ENCODE measurements around the gene CDK2AP2.
A peak's percentile ranks its signal among the peaks of the same experiment; 100 is the strongest.

The CDK2AP2 gene

DNA sequence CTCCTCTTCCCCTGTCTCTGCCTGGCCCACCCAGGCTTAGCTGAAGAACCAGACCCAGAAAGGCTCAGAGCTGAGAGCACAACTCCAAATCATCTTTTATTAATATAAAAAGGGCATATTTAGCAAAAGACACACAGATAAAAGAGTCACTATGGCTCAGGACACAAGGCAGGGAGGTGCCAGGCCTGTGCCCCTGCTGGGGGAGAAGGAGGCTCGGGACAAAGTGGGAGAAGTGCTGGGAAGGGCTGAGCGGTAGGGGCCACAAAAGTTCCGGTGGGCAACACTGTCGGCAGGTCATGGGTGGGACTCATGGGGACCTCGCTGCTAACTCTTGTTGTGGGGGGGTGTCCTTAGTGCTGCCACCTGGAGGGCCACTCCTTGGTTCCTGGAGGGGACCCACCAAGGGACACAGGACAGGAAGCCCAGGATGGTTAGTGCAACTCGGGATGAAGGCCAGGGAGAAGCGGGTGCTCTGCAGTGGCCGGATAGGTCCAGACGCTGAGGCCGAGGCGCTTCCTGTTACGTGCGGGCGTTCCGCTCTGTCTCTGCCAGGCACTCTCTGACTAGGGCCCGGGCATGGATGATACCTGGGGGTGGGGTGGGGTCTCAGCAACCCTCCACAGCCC is 1.4 kb downstream of the CDK2AP2 start:
- Histone ChIP-seq H3K4me3 (replicated peaks; ENCODE audit: insufficient read depth, low read length) (no peak overlapping the region), H3K27ac (replicated peaks) (peak overlapping the region; percentile 94), H3K27me3 (ENCODE audit: insufficient read depth, poor library complexity, severe bottlenecking) (no peaks in the 10 kb centered on the region)
- no peak for TF ChIP-seq SPI1 (IDR thresholded peaks at IDR 0.05; ENCODE audit: borderline replicate concordance, low read depth)
- TF ChIP-seq CTCF (IDR thresholded peaks at IDR 0.05; ENCODE audit: insufficient read depth, low read length): no peak
- no peak for TF ChIP-seq GABPA (IDR thresholded peaks at IDR 0.05; ENCODE audit: low read depth)
- TF ChIP-seq, protein P1, sequence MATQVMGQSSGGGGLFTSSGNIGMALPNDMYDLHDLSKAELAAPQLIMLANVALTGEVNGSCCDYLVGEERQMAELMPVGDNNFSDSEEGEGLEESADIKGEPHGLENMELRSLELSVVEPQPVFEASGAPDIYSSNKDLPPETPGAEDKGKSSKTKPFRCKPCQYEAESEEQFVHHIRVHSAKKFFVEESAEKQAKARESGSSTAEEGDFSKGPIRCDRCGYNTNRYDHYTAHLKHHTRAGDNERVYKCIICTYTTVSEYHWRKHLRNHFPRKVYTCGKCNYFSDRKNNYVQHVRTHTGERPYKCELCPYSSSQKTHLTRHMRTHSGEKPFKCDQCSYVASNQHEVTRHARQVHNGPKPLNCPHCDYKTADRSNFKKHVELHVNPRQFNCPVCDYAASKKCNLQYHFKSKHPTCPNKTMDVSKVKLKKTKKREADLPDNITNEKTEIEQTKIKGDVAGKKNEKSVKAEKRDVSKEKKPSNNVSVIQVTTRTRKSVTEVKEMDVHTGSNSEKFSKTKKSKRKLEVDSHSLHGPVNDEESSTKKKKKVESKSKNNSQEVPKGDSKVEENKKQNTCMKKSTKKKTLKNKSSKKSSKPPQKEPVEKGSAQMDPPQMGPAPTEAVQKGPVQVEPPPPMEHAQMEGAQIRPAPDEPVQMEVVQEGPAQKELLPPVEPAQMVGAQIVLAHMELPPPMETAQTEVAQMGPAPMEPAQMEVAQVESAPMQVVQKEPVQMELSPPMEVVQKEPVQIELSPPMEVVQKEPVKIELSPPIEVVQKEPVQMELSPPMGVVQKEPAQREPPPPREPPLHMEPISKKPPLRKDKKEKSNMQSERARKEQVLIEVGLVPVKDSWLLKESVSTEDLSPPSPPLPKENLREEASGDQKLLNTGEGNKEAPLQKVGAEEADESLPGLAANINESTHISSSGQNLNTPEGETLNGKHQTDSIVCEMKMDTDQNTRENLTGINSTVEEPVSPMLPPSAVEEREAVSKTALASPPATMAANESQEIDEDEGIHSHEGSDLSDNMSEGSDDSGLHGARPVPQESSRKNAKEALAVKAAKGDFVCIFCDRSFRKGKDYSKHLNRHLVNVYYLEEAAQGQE (IDR thresholded peaks at IDR 0.05; ENCODE audit: insufficient replicate concordance, low read depth): no peak
- DNase-seq (ENCODE audit: low read depth in 1 of 2, low spot score in 1 of 2): peak in 1 of 2 experiments; percentile 20

- DNase-seq (ENCODE audit: low read depth in 1 of 2, low spot score in 1 of 2): peak; percentile 93 to 94
- Histone ChIP-seq H3K4me3 (replicated peaks; ENCODE audit: insufficient read depth, low read length) (peak overlapping the region; percentile 89), H3K27ac (replicated peaks) (peak overlapping the region; percentile 71), H3K27me3 (ENCODE audit: insufficient read depth, poor library complexity, severe bottlenecking) (no peaks in the 10 kb centered on the region)
- TF ChIP-seq SPI1 (IDR thresholded peaks at IDR 0.05; ENCODE audit: borderline replicate concordance, low read depth): peak; percentile 36; the same call in 1 of the 2 replicates
- TF ChIP-seq POLR2AphosphoS5 (IDR thresholded peaks at IDR 0.05; ENCODE audit: low read depth): 0 out of 2 replicates have a peak, but pooled peaks have one; percentile 42
- TF ChIP-seq GABPA (IDR thresholded peaks at IDR 0.05; ENCODE audit: low read depth): no peak
- TF ChIP-seq CTCF (IDR thresholded peaks at IDR 0.05; ENCODE audit: insufficient read depth, low read length): peak; percentile 92
- TF ChIP-seq, protein P1 (IDR thresholded peaks at IDR 0.05; ENCODE audit: insufficient replicate concordance, low read depth): no peak
Observed at GRCh38 chr11:67505605-67506396, 2.2 kb downstream of the CDK2AP2 start.

GRCh38 chr11:67504950-67505581 is 2.9 kb downstream of the CDK2AP2 start, which contains the start of gene PITPNM1:
Gene PITPNM1, minus strand, starts transcription at chr11:67505363. Its CDS starts 1,183 bp downstream, at chr11:67504180.
- no peaks in the 10 kb centered on the region for H3K27me3 ChIP-seq (ENCODE audit: insufficient read depth, poor library complexity, severe bottlenecking)
- peak within 1 kb of the TSS; percentile 89 for H3K4me3 ChIP-seq (replicated peaks; ENCODE audit: insufficient read depth, low read length)
- DNase-seq (ENCODE audit: low read depth in 1 of 2, low spot score in 1 of 2): peak; percentile 66 to 75
- H3K27ac ChIP-seq (replicated peaks): peak within 1 kb of the TSS; percentile 71
- TF ChIP-seq SPI1 (IDR thresholded peaks at IDR 0.05; ENCODE audit: borderline replicate concordance, low read depth): peak; percentile 67; the same call in 1 of the 2 replicates
- TF ChIP-seq, protein P1 (IDR thresholded peaks at IDR 0.05; ENCODE audit: insufficient replicate concordance, low read depth): no peak

All from HL-60 (cell line).